H1 (cell line): Measurements from ENCODE around the gene SOBP. TPM values are rescaled to one million over a fixed set of nuclear protein-coding genes. Genes with fewer than 3 reads are reported as not detected.

Experiments used
- polyA plus RNA-seq, 7 experiments: library from polyadenylated mRNA; depleted of rRNA in 3 of 7; stranded (reverse) in 5 of 7; unstranded in 2 of 7; fragments of >200 nt in 5 of 7; fragments of 200-250 nt in 2 of 7; gene quantifications; 1 replicate in 5 of 7; 2 replicates in 1 of 7; 4 replicates in 1 of 7; pipeline versions ENCODE4 v1.2.1 to v1.2.3, GENCODE V29; 2011 to 2013; ENCODE audit warnings: missing spikeins in 2 of 7, mixed read lengths in 2 of 7
- total RNA-seq: library from RNA; stranded (reverse); fragmentation: NEBNext Ultra II Directional; extraction: Animal tissue kit (Norgen Biotek cat#: 25700); gene quantifications from 2 replicates; pipeline ENCODE4 v1.2.1, GENCODE V29; 2021
- TF ChIP-seq, protein P1 (sequence below): fragments of 300-600 bp; sonication (generic); IDR thresholded peaks from 2 replicates; pipeline ENCODE4 v1.7.1; 2012; ENCODE audit warnings: low read length, moderate library complexity, mild to moderate bottlenecking, inconsistent platforms; ENCODE audit not compliant: insufficient replicate concordance

The SOBP gene
- total and polyA plus RNA-seq, 2 of the 8 experiments (the other 6 are each of a cell fraction or from before 2014, with no cell fraction given): 0.45 to 6.2 TPM

DNA sequence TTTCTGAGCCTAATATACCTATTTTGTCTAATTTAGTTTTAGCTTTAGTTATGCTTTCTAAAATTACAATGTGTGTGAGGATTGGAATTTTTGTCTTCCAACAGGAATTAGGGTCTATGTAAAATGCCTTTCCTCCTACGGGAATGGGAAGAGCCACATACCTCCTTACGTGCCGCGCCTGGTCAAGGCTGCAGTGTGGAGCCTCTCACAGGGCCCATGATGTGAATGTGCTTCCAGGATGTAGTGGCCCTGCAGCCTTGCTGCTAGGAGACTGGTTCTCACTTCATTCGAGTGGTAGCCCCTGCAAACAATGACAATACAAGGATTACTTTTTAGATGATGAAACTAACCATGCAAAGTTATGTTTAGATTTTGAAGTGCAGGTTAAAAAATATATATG lies 110.2 kb downstream of the SOBP start (continued):
- TF ChIP-seq, protein P1, sequence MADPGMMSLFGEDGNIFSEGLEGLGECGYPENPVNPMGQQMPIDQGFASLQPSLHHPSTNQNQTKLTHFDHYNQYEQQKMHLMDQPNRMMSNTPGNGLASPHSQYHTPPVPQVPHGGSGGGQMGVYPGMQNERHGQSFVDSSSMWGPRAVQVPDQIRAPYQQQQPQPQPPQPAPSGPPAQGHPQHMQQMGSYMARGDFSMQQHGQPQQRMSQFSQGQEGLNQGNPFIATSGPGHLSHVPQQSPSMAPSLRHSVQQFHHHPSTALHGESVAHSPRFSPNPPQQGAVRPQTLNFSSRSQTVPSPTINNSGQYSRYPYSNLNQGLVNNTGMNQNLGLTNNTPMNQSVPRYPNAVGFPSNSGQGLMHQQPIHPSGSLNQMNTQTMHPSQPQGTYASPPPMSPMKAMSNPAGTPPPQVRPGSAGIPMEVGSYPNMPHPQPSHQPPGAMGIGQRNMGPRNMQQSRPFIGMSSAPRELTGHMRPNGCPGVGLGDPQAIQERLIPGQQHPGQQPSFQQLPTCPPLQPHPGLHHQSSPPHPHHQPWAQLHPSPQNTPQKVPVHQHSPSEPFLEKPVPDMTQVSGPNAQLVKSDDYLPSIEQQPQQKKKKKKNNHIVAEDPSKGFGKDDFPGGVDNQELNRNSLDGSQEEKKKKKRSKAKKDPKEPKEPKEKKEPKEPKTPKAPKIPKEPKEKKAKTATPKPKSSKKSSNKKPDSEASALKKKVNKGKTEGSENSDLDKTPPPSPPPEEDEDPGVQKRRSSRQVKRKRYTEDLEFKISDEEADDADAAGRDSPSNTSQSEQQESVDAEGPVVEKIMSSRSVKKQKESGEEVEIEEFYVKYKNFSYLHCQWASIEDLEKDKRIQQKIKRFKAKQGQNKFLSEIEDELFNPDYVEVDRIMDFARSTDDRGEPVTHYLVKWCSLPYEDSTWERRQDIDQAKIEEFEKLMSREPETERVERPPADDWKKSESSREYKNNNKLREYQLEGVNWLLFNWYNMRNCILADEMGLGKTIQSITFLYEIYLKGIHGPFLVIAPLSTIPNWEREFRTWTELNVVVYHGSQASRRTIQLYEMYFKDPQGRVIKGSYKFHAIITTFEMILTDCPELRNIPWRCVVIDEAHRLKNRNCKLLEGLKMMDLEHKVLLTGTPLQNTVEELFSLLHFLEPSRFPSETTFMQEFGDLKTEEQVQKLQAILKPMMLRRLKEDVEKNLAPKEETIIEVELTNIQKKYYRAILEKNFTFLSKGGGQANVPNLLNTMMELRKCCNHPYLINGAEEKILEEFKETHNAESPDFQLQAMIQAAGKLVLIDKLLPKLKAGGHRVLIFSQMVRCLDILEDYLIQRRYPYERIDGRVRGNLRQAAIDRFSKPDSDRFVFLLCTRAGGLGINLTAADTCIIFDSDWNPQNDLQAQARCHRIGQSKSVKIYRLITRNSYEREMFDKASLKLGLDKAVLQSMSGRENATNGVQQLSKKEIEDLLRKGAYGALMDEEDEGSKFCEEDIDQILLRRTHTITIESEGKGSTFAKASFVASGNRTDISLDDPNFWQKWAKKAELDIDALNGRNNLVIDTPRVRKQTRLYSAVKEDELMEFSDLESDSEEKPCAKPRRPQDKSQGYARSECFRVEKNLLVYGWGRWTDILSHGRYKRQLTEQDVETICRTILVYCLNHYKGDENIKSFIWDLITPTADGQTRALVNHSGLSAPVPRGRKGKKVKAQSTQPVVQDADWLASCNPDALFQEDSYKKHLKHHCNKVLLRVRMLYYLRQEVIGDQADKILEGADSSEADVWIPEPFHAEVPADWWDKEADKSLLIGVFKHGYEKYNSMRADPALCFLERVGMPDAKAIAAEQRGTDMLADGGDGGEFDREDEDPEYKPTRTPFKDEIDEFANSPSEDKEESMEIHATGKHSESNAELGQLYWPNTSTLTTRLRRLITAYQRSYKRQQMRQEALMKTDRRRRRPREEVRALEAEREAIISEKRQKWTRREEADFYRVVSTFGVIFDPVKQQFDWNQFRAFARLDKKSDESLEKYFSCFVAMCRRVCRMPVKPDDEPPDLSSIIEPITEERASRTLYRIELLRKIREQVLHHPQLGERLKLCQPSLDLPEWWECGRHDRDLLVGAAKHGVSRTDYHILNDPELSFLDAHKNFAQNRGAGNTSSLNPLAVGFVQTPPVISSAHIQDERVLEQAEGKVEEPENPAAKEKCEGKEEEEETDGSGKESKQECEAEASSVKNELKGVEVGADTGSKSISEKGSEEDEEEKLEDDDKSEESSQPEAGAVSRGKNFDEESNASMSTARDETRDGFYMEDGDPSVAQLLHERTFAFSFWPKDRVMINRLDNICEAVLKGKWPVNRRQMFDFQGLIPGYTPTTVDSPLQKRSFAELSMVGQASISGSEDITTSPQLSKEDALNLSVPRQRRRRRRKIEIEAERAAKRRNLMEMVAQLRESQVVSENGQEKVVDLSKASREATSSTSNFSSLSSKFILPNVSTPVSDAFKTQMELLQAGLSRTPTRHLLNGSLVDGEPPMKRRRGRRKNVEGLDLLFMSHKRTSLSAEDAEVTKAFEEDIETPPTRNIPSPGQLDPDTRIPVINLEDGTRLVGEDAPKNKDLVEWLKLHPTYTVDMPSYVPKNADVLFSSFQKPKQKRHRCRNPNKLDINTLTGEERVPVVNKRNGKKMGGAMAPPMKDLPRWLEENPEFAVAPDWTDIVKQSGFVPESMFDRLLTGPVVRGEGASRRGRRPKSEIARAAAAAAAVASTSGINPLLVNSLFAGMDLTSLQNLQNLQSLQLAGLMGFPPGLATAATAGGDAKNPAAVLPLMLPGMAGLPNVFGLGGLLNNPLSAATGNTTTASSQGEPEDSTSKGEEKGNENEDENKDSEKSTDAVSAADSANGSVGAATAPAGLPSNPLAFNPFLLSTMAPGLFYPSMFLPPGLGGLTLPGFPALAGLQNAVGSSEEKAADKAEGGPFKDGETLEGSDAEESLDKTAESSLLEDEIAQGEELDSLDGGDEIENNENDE: no peak
